Keratinocyte (primary cell): ENCODE results near the gene PCSK6. TPM values are rescaled to one million over a fixed set of nuclear protein-coding genes. Genes with fewer than 3 reads are reported as not detected.

Experiments
- DNase-seq: peaks from one replicate; pipeline ENCODE4 v3.0.0-alpha.2; 2011; ENCODE audit warnings: low read depth, missing footprints, low spot score
- FAIRE-seq: peaks from 2 replicates; lab custom pipeline; 2011; peaks lifted over from hg19 to GRCh38; lab: Jason Lieb, UNC
- H2AFZ ChIP-seq: 2 replicates; pipeline ENCODE4 v1.6.0; 2012; ENCODE audit warnings: low read length, control low read depth, inconsistent platforms; ENCODE audit not compliant: control insufficient read depth
- H3K27ac ChIP-seq: 2 replicates; pipeline ENCODE4 v1.5.1; 2011; ENCODE audit warnings: low read length; ENCODE audit not compliant: control insufficient read depth, insufficient read depth
- H3K27me3 ChIP-seq: 3 replicates; pipeline ENCODE4 v1.6.0; 2011; ENCODE audit warnings: low read length; ENCODE audit not compliant: control insufficient read depth, insufficient read depth; ENCODE audit errors: extremely low read depth
- H3K36me3 ChIP-seq, 2 experiments: 2 replicates in 1 of 2; 3 replicates in 1 of 2; pipeline ENCODE4 v1.5.1; 2011; ENCODE audit warnings: low read length in 2 of 2, mild to moderate bottlenecking in 1 of 2; ENCODE audit not compliant: control insufficient read depth in 2 of 2, insufficient read depth in 2 of 2; ENCODE audit errors: extremely low read depth in 1 of 2
- H3K4me1 ChIP-seq: 3 replicates; pipeline ENCODE4 v1.5.1; 2011; ENCODE audit warnings: low read length; ENCODE audit not compliant: control insufficient read depth, insufficient read depth; ENCODE audit errors: extremely low read depth
- H3K4me2 ChIP-seq: 3 replicates; pipeline ENCODE4 v1.6.0; 2011; ENCODE audit warnings: low read depth, low read length; ENCODE audit not compliant: control insufficient read depth, insufficient read depth; ENCODE audit errors: extremely low read depth
- H3K4me3 ChIP-seq, 3 experiments: fragments of 200-600 bp in 1 of 3; sonication (generic) in 1 of 3; 2 replicates in 2 of 3; 3 replicates in 1 of 3; pipeline ENCODE4 v1.5.1; 2011 to 2016; ENCODE audit warnings: low read length in 3 of 3, mild to moderate bottlenecking in 3 of 3, control low read depth in 2 of 3, inconsistent platforms in 1 of 3, low read depth in 1 of 3, mixed read lengths in 1 of 3, mixed run types in 1 of 3, moderate library complexity in 1 of 3; ENCODE audit not compliant: control insufficient read depth in 2 of 3, insufficient read depth in 2 of 3; ENCODE audit errors: extremely low read depth in 1 of 3
- H3K79me2 ChIP-seq: 2 replicates; pipeline ENCODE4 v1.6.0; 2012; ENCODE audit warnings: low read length; ENCODE audit not compliant: control insufficient read depth, insufficient read depth
- H3K9ac ChIP-seq: 3 replicates; pipeline ENCODE4 v1.6.0; 2011; ENCODE audit warnings: low read length; ENCODE audit not compliant: control insufficient read depth, insufficient read depth; ENCODE audit errors: extremely low read depth
- H3K9me1 ChIP-seq: 3 replicates; pipeline ENCODE4 v1.6.0; 2011; ENCODE audit warnings: low read length; ENCODE audit not compliant: control insufficient read depth, insufficient read depth; ENCODE audit errors: extremely low read depth
- H3K9me3 ChIP-seq: 2 replicates; pipeline ENCODE4 v1.5.1; 2012; ENCODE audit warnings: low read depth, low read length; ENCODE audit not compliant: control insufficient read depth
- H4K20me1 ChIP-seq: 3 replicates; pipeline ENCODE4 v1.6.0; 2011; ENCODE audit warnings: low read length; ENCODE audit not compliant: control insufficient read depth, insufficient read depth; ENCODE audit errors: extremely low read depth
- EZH2 ChIP-seq: IDR thresholded peaks from one replicate; pipeline ENCODE4 v1.6.1; 2012; ENCODE audit warnings: inconsistent platforms, mild to moderate bottlenecking, low read length, moderate library complexity
- dilution Hi-C: fragments of 300-500 bp; cut with MboI; formaldehyde crosslinking; loops from one replicate; pipeline ENCODE4 v1.7.0; 2020; ENCODE audit warnings: low sequenced_read_pairs; ENCODE audit not compliant: extremely low pct_ligation_motif_present
- polyA plus RNA-seq, 5 experiments: library from polyadenylated mRNA; depleted of rRNA in 3 of 5; stranded (reverse) in 3 of 5; stranded (forward) in 1 of 5; unstranded in 1 of 5; fragments of >200 nt; gene quantifications; 1 replicate in 1 of 5; 2 replicates in 3 of 5; 3 replicates in 1 of 5; pipeline versions ENCODE4 v1.2.1 to v1.2.3, GENCODE V29; 2011 to 2012; ENCODE audit warnings: missing spikeins in 2 of 5, low read depth in 1 of 5, low replicate concordance in 1 of 5
- TF ChIP-seq, protein P1 (sequence below), 3 experiments: IDR thresholded peaks in 1 of 3; conservative IDR thresholded peaks in 1 of 3; optimal IDR thresholded peaks in 1 of 3; 2 replicates in 2 of 3; 3 replicates in 1 of 3; pipeline versions ENCODE3 to v1.5.1; 2011; ENCODE audit warnings: low read length in 3 of 3, mild to moderate bottlenecking in 3 of 3, moderate library complexity in 2 of 3, control low read depth in 1 of 3, inconsistent platforms in 1 of 3; ENCODE audit not compliant: insufficient read depth in 2 of 3; ENCODE audit errors: extremely low read depth in 1 of 3

PCSK6 gene
- polyA plus RNA-seq, 1 donor (not counting 4 experiments of a cell fraction or from before 2014, with no cell fraction given): 3.1 TPM

DNA sequence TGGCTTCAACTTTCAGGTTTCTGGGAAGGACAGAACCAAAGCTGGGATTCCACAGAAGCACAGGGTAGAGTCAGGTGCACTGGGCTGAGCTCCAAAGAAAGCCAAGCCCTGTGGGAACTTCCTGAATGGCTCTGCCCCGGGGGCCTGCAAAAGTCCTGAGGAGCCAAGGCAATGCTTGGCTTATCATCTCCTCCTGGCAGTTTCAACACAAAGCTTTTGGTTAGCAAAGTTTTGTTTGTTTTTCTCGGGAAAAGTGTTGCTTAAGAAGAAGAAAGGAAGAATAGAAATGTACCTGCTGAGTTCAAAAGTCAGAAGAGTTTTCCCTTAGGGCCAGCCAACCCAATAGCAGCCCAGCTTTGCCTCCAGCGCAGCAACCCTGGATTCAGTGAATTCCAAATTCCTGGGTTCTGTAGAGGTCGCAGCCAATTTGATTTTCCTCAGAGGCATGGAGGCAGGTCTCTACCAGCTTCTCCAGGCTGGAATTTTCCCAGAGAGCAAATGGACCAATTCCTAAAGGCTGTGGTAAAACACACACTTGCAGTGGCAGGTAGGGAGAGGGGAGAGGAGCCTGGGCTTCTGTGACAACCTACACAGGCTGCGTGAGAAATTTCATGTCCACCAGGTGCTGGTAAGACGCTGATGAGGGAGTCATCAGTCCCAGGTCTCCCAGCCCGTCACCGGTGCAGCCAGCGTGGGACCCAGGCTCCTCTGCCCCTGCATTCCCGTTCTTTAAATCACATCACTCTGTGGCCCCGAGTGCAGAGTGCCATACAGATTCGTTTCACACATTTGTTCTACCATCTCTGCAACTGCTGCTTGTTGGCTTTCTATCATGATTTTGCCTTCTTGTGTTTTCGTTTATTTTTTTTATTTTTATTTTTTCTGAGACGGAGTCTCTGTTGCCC lies 140.2 kb downstream of the PCSK6 start:
- FAIRE-seq (no peak), DNase-seq (no peak)
- Histone ChIP-seq H2AFZ (peak overlapping the region; percentile 20), H3K4me1 (peaks cover 13% of the 10 kb centered on the region), H4K20me1 (no peaks in the 10 kb centered on the region), H3K27ac (no peak overlapping the region), H3K4me3 (no peak overlapping the region), H3K9me3 (no peaks in the 10 kb centered on the region), H3K27me3 (no peaks in the 10 kb centered on the region), H3K9me1 (no peaks in the 10 kb centered on the region), H3K36me3 (no peaks in the 10 kb centered on the region), H3K79me2 (no peaks in the 10 kb centered on the region), H3K9ac (no peak overlapping the region), H3K4me2 (peak overlapping the region; percentile 51)
- dilution Hi-C loops: no loop called here
- TF ChIP-seq, protein P1, sequence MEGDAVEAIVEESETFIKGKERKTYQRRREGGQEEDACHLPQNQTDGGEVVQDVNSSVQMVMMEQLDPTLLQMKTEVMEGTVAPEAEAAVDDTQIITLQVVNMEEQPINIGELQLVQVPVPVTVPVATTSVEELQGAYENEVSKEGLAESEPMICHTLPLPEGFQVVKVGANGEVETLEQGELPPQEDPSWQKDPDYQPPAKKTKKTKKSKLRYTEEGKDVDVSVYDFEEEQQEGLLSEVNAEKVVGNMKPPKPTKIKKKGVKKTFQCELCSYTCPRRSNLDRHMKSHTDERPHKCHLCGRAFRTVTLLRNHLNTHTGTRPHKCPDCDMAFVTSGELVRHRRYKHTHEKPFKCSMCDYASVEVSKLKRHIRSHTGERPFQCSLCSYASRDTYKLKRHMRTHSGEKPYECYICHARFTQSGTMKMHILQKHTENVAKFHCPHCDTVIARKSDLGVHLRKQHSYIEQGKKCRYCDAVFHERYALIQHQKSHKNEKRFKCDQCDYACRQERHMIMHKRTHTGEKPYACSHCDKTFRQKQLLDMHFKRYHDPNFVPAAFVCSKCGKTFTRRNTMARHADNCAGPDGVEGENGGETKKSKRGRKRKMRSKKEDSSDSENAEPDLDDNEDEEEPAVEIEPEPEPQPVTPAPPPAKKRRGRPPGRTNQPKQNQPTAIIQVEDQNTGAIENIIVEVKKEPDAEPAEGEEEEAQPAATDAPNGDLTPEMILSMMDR (optimal IDR thresholded peaks at IDR 0.05 in 1 of 3, IDR thresholded peaks at IDR 0.05 in 1 of 3, conservative IDR thresholded peaks at IDR 0.05 in 1 of 3; ENCODE audit: extremely low read depth in 1 of 3, insufficient read depth in 2 of 3, low read length in 3 of 3): no peak
- no peak for TF ChIP-seq EZH2

DNA sequence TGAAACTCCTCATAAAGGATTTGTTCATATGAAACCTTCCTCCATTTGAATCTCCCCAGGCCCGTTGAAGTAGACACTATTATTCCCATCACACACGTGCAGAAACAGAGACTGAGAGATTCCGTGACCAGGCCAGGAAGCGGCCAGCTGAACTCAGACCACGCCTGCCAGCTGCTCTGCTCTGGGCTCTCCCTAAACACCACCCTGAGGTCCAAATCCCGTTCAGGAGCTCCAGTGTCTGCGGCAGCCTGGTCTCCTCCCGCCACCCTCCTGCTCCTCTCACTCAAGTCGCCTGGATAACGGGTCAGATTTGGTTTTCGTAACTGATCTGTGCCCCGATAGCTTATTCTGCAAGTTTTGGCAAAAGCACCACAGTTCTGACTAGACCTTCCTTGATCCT lies 140.9 kb downstream of the PCSK6 start:
- Histone ChIP-seq H3K4me3 (no peak overlapping the region), H2AFZ (no peak overlapping the region), H3K27me3 (no peaks in the 10 kb centered on the region), H3K9ac (no peak overlapping the region), H3K27ac (no peak overlapping the region), H3K4me1 (peaks cover 13% of the 10 kb centered on the region), H4K20me1 (no peaks in the 10 kb centered on the region), H3K79me2 (no peaks in the 10 kb centered on the region), H3K4me2 (peak overlapping the region; percentile 51), H3K9me3 (no peaks in the 10 kb centered on the region), H3K9me1 (no peaks in the 10 kb centered on the region), H3K36me3 (no peaks in the 10 kb centered on the region)
- TF ChIP-seq EZH2: no peak
- TF ChIP-seq, protein P1 (optimal IDR thresholded peaks at IDR 0.05 in 1 of 3, IDR thresholded peaks at IDR 0.05 in 1 of 3, conservative IDR thresholded peaks at IDR 0.05 in 1 of 3; ENCODE audit: extremely low read depth in 1 of 3, insufficient read depth in 2 of 3, low read length in 3 of 3): no peak
- DNase-seq (no peak), FAIRE-seq (no peak)
- dilution Hi-C loops: no loop called here
